Neuronal stem cell (in vitro differentiated cells): ENCODE measurements around the gene PRSS33. TPM values are rescaled to one million over a fixed set of nuclear protein-coding genes. Genes with fewer than 3 reads are reported as not detected.

Source experiments
- DNase-seq: peaks from one replicate; pipeline ENCODE4 v3.0.0-alpha.2; 2013; ENCODE audit warnings: low spot score
- H2AFZ ChIP-seq: one replicate; pipeline ENCODE4 v1.6.1; 2013; ENCODE audit warnings: mild to moderate bottlenecking, low read length, inconsistent platforms
- H2AK5ac ChIP-seq: 2 replicates; pipeline ENCODE4 v1.6.1; 2013; ENCODE audit warnings: low read depth, mild to moderate bottlenecking, inconsistent platforms, low read length, moderate library complexity, mixed read lengths
- H2BK120ac ChIP-seq: 2 replicates; pipeline ENCODE4 v1.6.1; 2013; ENCODE audit warnings: low read depth, mild to moderate bottlenecking, inconsistent platforms, low read length, moderate library complexity, mixed read lengths
- H2BK12ac ChIP-seq: one replicate; pipeline ENCODE4 v1.6.1; 2013; ENCODE audit warnings: low read length, inconsistent platforms
- H2BK15ac ChIP-seq: 2 replicates; pipeline ENCODE4 v1.6.1; 2013; ENCODE audit warnings: mild to moderate bottlenecking, low read length, inconsistent platforms, mixed read lengths
- H2BK5ac ChIP-seq: one replicate; pipeline ENCODE4 v1.6.1; 2013; ENCODE audit warnings: inconsistent platforms, mild to moderate bottlenecking, low read length, moderate library complexity
- H3K14ac ChIP-seq: one replicate; pipeline ENCODE4 v1.6.1; 2013; ENCODE audit warnings: low read length, inconsistent platforms
- H3K18ac ChIP-seq: 2 replicates; pipeline ENCODE4 v1.6.1; 2013; ENCODE audit warnings: low read length, inconsistent platforms
- H3K23ac ChIP-seq: 2 replicates; pipeline ENCODE4 v1.6.1; 2013; ENCODE audit warnings: low read depth, mild to moderate bottlenecking, mixed read lengths, low read length, inconsistent platforms; ENCODE audit not compliant: poor library complexity
- H3K27ac ChIP-seq: replicated peaks from 3 replicates; pipeline ENCODE4 v1.5.1; 2013; ENCODE audit warnings: low read length, inconsistent platforms
- H3K27me3 ChIP-seq, 3 experiments: 2 replicates each; pipeline ENCODE4 v1.6.1; 2013; ENCODE audit warnings: low read length in 3 of 3, mild to moderate bottlenecking in 2 of 3, inconsistent platforms in 1 of 3, low read depth in 1 of 3, mixed read lengths in 1 of 3, moderate library complexity in 1 of 3; ENCODE audit not compliant: control insufficient read depth in 3 of 3, insufficient read depth in 3 of 3
- H3K36me3 ChIP-seq, 2 donors: replicated peaks in 1 of 2; 2 replicates each; pipeline ENCODE4 v1.6.1; 2013; ENCODE audit warnings: low read length in 2 of 2; ENCODE audit not compliant: control insufficient read depth in 2 of 2, insufficient read depth in 2 of 2
- H3K4ac ChIP-seq: 2 replicates; pipeline ENCODE4 v1.6.1; 2013; ENCODE audit warnings: inconsistent platforms, mild to moderate bottlenecking, low read length, moderate library complexity
- H3K4me1 ChIP-seq, 2 donors: 1 replicate in 1 of 2; 2 replicates in 1 of 2; pipeline ENCODE4 v1.6.1; 2013; ENCODE audit warnings: low read length in 2 of 2, low read depth in 1 of 2; ENCODE audit not compliant: control insufficient read depth in 2 of 2, insufficient read depth in 1 of 2
- H3K4me2 ChIP-seq: one replicate; pipeline ENCODE4 v1.6.1; 2013; ENCODE audit warnings: mild to moderate bottlenecking, low read length, inconsistent platforms; ENCODE audit not compliant: insufficient read depth, poor library complexity, severe bottlenecking
- H3K4me3 ChIP-seq, 2 donors: 2 replicates each; pipeline ENCODE4 v1.5.1; 2013; ENCODE audit warnings: low read length in 2 of 2, mild to moderate bottlenecking in 2 of 2, inconsistent platforms in 1 of 2, moderate library complexity in 1 of 2
- H3K79me1 ChIP-seq: one replicate; pipeline ENCODE4 v1.6.1; 2013; ENCODE audit warnings: low read depth, mild to moderate bottlenecking, inconsistent platforms, low read length, moderate library complexity
- H3K9ac ChIP-seq: one replicate; pipeline ENCODE4 v1.6.1; 2013; ENCODE audit warnings: mild to moderate bottlenecking, low read depth, low read length, inconsistent platforms; ENCODE audit not compliant: poor library complexity
- H3K9me3 ChIP-seq, 2 donors: replicated peaks in 1 of 2; 2 replicates each; pipeline versions ENCODE3 to v1.6.1; 2013; ENCODE audit warnings: low read length in 2 of 2, mild to moderate bottlenecking in 2 of 2, inconsistent platforms in 1 of 2, low read depth in 1 of 2, mixed read lengths in 1 of 2, moderate library complexity in 1 of 2; ENCODE audit not compliant: control insufficient read depth in 2 of 2, insufficient read depth in 1 of 2
- H4K8ac ChIP-seq: one replicate; pipeline ENCODE4 v1.6.1; 2013; ENCODE audit warnings: low read depth, mild to moderate bottlenecking, inconsistent platforms, low read length, moderate library complexity
- H4K91ac ChIP-seq: one replicate; pipeline ENCODE4 v1.6.1; 2013; ENCODE audit warnings: low read length, low read depth, mild to moderate bottlenecking, inconsistent platforms; ENCODE audit not compliant: poor library complexity
- WGBS, 2 donors: extraction: QIAGEN DNeasy Blood & Tissue Kit; methylation state at CpG; one replicate each; pipeline ENCODE4 v1.1.7; 2013; ENCODE audit warnings: missing lambda C conversion rate in 2 of 2, mixed read lengths in 1 of 2; ENCODE audit not compliant: insufficient read length in 2 of 2, insufficient replicate concordance in 1 of 2; ENCODE audit errors: extremely low coverage in 2 of 2; 5-methylcytosine and 5-hydroxymethylcytosine counted together
- small RNA-seq: library from polyadenylated mRNA; stranded (forward); fragments of <200 nt; extraction: miRNeasy Mini kit (QIAGEN cat#:217004); gene quantifications from one replicate; pipeline ENCODE3, GENCODE V24; 2013; ENCODE audit not compliant: insufficient read depth

The PRSS33 gene

GRCh38 chr16:2734844-2735515, 52.4 kb downstream of the PRSS33 start:
- Histone ChIP-seq H4K8ac (no peak overlapping the region), H4K91ac (no peak overlapping the region), H3K4me2 (no peak overlapping the region), H3K36me3 (no peaks in the 10 kb centered on the region), H3K9me3 (no peaks in the 10 kb centered on the region), H2AK5ac (no peak overlapping the region), H3K9ac (no peak overlapping the region), H3K27me3 (no peaks in the 10 kb centered on the region), H2BK12ac (no peak overlapping the region), H3K4ac (no peak overlapping the region), H2BK15ac (no peak overlapping the region), H2AFZ (no peak overlapping the region), H3K4me1 (peaks cover 3 to 16% of the 10 kb centered on the region in 2 donors), H3K18ac (no peak overlapping the region), H3K14ac (no peak overlapping the region), H3K27ac (no peak overlapping the region), H2BK120ac (no peak overlapping the region), H3K79me1 (no peaks in the 10 kb centered on the region), H3K4me3 (no peak overlapping the region), H2BK5ac (no peak overlapping the region), H3K23ac (no peak overlapping the region)
- DNase-seq = no peak
- no CpG with 5 or more reads among the region's 10 CpGs for WGBS, 2 donors

Small RNA genes within 50 kb of the gene (small RNA-seq; reads per million reads assigned to genes)
- gene SNORA3C = not detected
